ENCODE results near the gene AUTS2. TPM values are rescaled to one million over a fixed set of nuclear protein-coding genes. Genes with fewer than 3 reads are reported as not detected.

The AUTS2 gene
- total RNA-seq, 1 experiment from 2014 or later = 50.0 TPM

DNA sequence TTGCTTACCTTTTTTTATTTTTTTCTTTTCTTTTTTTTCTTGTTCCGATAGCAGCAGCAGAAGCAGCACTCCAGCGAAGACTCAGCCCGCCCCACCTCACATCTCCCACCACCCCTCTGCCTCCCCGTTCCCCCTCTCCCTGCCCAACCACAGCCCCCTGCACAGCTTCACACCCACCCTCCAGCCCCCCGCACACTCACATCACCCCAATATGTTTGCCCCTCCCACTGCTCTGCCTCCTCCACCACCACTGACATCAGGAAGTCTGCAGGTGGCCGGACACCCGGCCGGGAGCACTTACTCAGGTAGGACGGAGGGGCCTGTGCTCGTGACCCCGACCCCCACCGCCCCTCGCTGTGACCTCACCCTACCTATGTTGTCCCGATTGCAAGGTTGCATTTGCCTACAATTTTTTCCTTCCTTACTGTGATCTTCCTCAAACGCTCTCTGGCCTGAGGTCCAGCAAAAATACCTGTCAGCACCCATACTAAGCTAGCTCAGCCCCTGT, 1166.5 kb downstream of the AUTS2 start (continued):
- TF ChIP-seq, protein P1, sequence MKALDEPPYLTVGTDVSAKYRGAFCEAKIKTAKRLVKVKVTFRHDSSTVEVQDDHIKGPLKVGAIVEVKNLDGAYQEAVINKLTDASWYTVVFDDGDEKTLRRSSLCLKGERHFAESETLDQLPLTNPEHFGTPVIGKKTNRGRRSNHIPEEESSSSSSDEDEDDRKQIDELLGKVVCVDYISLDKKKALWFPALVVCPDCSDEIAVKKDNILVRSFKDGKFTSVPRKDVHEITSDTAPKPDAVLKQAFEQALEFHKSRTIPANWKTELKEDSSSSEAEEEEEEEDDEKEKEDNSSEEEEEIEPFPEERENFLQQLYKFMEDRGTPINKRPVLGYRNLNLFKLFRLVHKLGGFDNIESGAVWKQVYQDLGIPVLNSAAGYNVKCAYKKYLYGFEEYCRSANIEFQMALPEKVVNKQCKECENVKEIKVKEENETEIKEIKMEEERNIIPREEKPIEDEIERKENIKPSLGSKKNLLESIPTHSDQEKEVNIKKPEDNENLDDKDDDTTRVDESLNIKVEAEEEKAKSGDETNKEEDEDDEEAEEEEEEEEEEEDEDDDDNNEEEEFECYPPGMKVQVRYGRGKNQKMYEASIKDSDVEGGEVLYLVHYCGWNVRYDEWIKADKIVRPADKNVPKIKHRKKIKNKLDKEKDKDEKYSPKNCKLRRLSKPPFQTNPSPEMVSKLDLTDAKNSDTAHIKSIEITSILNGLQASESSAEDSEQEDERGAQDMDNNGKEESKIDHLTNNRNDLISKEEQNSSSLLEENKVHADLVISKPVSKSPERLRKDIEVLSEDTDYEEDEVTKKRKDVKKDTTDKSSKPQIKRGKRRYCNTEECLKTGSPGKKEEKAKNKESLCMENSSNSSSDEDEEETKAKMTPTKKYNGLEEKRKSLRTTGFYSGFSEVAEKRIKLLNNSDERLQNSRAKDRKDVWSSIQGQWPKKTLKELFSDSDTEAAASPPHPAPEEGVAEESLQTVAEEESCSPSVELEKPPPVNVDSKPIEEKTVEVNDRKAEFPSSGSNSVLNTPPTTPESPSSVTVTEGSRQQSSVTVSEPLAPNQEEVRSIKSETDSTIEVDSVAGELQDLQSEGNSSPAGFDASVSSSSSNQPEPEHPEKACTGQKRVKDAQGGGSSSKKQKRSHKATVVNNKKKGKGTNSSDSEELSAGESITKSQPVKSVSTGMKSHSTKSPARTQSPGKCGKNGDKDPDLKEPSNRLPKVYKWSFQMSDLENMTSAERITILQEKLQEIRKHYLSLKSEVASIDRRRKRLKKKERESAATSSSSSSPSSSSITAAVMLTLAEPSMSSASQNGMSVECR (CRISPR knock-in tag; IDR thresholded peaks at IDR 0.05; ENCODE audit: borderline replicate concordance) = no peak
- TF ChIP-seq TEAD4 (CRISPR knock-in tag; IDR thresholded peaks at IDR 0.05) (no peak), GRHL2 (CRISPR knock-in tag; IDR thresholded peaks at IDR 0.05; ENCODE audit: insufficient replicate concordance, severe bottlenecking) (no peak), TP53 (CRISPR knock-in tag; IDR thresholded peaks at IDR 0.05) (no peak)
- TF ChIP-seq, protein P2, sequence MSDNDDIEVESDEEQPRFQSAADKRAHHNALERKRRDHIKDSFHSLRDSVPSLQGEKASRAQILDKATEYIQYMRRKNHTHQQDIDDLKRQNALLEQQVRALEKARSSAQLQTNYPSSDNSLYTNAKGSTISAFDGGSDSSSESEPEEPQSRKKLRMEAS (CRISPR knock-in tag; IDR thresholded peaks at IDR 0.05) = no peak
- TF ChIP-seq, protein P3, sequence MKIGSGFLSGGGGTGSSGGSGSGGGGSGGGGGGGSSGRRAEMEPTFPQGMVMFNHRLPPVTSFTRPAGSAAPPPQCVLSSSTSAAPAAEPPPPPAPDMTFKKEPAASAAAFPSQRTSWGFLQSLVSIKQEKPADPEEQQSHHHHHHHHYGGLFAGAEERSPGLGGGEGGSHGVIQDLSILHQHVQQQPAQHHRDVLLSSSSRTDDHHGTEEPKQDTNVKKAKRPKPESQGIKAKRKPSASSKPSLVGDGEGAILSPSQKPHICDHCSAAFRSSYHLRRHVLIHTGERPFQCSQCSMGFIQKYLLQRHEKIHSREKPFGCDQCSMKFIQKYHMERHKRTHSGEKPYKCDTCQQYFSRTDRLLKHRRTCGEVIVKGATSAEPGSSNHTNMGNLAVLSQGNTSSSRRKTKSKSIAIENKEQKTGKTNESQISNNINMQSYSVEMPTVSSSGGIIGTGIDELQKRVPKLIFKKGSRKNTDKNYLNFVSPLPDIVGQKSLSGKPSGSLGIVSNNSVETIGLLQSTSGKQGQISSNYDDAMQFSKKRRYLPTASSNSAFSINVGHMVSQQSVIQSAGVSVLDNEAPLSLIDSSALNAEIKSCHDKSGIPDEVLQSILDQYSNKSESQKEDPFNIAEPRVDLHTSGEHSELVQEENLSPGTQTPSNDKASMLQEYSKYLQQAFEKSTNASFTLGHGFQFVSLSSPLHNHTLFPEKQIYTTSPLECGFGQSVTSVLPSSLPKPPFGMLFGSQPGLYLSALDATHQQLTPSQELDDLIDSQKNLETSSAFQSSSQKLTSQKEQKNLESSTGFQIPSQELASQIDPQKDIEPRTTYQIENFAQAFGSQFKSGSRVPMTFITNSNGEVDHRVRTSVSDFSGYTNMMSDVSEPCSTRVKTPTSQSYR (CRISPR knock-in tag; IDR thresholded peaks at IDR 0.05) = no peak

DNA sequence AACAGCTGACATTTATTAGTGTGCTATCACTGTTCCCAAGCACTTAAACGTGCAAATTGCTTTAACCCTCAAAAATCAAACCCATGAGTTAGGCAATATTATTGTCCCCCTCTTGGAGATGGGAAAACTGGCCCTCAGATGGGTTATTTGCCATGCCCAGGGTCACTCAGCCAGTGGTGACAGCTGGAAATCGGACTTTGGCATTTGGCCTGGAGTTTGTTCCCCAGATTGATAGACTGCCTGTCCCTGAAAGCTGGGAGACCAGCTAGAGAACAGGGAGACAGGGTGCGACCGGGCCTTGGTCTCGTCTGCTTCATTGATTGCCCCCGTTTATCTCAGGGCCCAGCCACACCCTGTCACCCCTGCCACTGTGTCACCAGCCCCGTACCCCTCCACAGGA, 1167.4 kb downstream of the AUTS2 start:
- Mint-ChIP-seq H3K27ac (0 out of 2 replicates have a peak overlapping the region, but pooled peaks have one; percentile 40), H3K4me3 (no peak overlapping the region), H3K4me1 (peaks cover 38% of the 10 kb centered on the region), H3K36me3 (peaks cover 22% of the 10 kb centered on the region), H3K27me3 (ENCODE audit: low read depth) (no peaks in the 10 kb centered on the region), H3K9me3 (no peaks in the 10 kb centered on the region)
- TF ChIP-seq, protein P4, sequence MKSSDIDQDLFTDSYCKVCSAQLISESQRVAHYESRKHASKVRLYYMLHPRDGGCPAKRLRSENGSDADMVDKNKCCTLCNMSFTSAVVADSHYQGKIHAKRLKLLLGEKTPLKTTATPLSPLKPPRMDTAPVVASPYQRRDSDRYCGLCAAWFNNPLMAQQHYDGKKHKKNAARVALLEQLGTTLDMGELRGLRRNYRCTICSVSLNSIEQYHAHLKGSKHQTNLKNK (CRISPR knock-in tag; IDR thresholded peaks at IDR 0.05) = no peak
- TF ChIP-seq ZNF138 (CRISPR knock-in tag; conservative IDR thresholded peaks at IDR 0.05) (no peak), ZNF263 (CRISPR knock-in tag; IDR thresholded peaks at IDR 0.05; ENCODE audit: low read depth) (no peak)
- CTCF ChIA-PET = no interaction called here
- no peak for DNase-seq (ENCODE audit: low spot score)
- POLR2A ChIA-PET = no interaction called here
- ATAC-seq = no peak

DNA sequence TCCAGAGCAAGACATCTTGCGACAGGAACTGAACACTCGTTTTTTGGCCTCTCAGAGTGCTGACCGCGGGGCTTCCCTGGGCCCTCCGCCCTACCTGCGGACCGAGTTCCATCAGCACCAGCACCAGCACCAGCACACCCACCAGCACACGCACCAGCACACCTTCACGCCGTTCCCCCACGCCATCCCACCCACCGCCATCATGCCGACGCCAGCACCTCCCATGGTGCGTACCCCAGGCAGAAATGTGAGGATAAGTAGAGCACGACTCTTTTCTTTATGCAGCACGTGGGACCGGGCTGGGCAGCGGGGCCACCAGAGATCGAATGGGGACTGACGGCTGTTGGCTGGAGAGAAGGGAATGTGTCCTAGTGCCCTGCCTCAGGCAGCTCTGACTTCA, 1167.8 kb downstream of the AUTS2 start:
- DNase-seq (ENCODE audit: low spot score) (no peak), ATAC-seq (no peak)
- Mint-ChIP-seq H3K27me3 (ENCODE audit: low read depth) (no peaks in the 10 kb centered on the region), H3K27ac (no peak overlapping the region), H3K4me1 (peaks cover 36% of the 10 kb centered on the region), H3K4me3 (no peak overlapping the region), H3K36me3 (peaks cover 22% of the 10 kb centered on the region), H3K9me3 (no peaks in the 10 kb centered on the region)
- POLR2A ChIA-PET = no interaction called here
- TF ChIP-seq, protein P5, sequence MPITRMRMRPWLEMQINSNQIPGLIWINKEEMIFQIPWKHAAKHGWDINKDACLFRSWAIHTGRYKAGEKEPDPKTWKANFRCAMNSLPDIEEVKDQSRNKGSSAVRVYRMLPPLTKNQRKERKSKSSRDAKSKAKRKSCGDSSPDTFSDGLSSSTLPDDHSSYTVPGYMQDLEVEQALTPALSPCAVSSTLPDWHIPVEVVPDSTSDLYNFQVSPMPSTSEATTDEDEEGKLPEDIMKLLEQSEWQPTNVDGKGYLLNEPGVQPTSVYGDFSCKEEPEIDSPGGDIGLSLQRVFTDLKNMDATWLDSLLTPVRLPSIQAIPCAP (CRISPR knock-in tag; IDR thresholded peaks at IDR 0.05) = no peak
- TF ChIP-seq SMAD3 (CRISPR knock-in tag; IDR thresholded peaks at IDR 0.05; ENCODE audit: borderline replicate concordance) (no peak), RORB (CRISPR knock-in tag; IDR thresholded peaks at IDR 0.05) (no peak), GTF2I (CRISPR knock-in tag; conservative IDR thresholded peaks at IDR 0.05) (no peak), TP53 (CRISPR knock-in tag; IDR thresholded peaks at IDR 0.05) (no peak)
- TF ChIP-seq, protein P6, sequence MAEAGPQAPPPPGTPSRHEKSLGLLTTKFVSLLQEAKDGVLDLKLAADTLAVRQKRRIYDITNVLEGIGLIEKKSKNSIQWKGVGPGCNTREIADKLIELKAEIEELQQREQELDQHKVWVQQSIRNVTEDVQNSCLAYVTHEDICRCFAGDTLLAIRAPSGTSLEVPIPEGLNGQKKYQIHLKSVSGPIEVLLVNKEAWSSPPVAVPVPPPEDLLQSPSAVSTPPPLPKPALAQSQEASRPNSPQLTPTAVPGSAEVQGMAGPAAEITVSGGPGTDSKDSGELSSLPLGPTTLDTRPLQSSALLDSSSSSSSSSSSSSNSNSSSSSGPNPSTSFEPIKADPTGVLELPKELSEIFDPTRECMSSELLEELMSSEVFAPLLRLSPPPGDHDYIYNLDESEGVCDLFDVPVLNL (CRISPR knock-in tag; IDR thresholded peaks at IDR 0.05; ENCODE audit: borderline replicate concordance, low read depth) = no peak
- CTCF ChIA-PET = no interaction called here
